GM10248 (cell line): ENCODE measurements around the gene IVD.

Experiments used
- CTCF ChIA-PET: fragments of 300-600 bp; sonication (Branson Sonifier 250); formaldehyde crosslinking; extraction: SDS; loops from one replicate; lab custom pipeline; 2021; ENCODE audit warnings: antibody characterized with exemption; lab: Yijun Ruan, JAX
- POLR2A ChIA-PET: fragments of 350-650 bp; sonication (Branson Sonifier 250); formaldehyde crosslinking; extraction: SDS; loops from one replicate; lab custom pipeline; 2020; ENCODE audit warnings: antibody characterized with exemption; lab: Yijun Ruan, JAX
- DNase-seq: peaks from one replicate; pipeline ENCODE4 v3.0.0; 2012; ENCODE audit errors: extremely low spot score
- TF ChIP-seq, protein P1 (sequence below): IDR thresholded peaks from 2 replicates; pipeline ENCODE4 v1.5.1; 2012; ENCODE audit warnings: mild to moderate bottlenecking, low read depth; ENCODE audit errors: extremely low read depth, missing control alignments, control extremely low read depth

IVD gene

DNA sequence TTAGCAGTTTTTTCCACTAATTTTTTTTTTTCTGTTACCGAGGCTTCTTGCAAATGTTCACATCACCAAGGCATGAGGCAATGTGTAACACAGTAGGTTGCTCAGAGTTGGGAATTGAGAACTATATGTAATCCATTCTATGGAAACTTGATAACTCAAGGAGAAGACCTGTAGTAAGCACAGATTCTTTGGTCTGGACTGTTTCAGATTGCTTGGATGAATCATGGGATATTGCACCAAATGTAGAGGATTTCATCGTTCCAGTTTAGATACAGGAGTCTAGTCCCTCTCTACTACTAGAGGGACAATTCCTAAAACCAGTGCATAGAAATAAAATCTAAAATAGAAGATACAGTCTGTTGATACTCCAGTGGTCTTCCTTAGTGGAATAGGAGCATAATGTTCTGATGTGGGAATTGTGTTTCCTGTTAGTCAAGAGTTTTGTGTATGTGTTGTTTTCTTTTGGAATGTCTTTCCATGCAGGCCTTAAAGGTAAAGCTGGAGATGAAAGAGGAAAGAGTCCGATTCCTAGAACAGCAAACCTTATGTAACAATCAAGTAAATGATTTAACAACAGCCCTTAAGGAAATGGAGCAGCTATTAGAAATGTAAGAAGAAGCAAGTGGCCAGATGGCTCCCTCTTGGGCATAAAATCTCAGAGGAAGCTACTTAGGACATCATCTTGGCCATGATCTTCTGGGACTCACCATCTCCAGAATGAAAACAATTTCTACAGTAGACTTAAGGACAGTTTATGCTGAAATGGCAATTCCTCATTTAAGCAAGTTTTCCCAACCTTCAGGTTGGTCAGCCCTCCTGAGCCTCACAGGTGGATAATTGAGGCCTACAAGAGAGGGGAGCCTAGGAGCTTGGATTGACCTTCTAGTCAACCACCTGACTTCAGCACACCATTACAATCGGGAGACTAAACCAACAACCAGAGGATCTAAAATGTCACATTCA lies 12.3 kb upstream of the IVD start:
- POLR2A ChIA-PET = no interaction called here

DNA sequence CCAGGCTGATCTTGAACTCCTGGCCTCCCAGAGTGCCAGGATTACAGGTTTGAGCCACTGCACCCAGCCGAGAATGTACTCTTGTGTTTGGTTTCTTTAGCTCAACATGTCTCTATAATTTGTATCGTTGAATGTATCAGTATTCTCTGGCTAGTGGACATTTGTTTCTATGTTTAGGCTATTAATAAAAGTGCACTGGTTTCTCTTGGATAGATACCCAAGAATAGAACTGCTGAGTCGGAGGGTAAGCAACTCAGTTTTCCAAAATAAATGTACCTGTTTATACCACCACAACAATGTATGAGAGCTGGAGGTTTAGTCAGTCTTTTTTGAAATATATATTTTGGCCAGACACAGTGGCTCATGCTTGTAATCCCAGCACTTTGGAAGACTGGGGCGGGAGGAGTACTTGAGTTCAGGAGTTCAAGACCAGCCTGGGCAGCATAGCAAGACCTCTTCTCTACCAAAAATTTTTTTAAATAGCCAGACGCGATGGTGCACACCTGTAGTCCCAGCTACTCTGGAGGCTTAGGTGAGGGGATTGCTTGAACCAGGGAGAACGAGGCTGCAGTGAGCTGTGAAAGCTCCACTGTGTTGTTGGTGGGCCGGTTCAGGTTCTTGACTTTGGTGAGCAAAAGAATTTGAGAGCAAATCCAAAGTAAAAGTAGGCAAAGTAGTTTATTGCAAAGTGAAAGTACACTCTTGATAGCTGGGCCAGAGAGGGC lies 7.7 kb upstream of the IVD start:
- ChIA-PET CTCF (interaction anchor here (0.7 to 3.6 kb wide), 14 partner anchors 10 to 123 kb away, joined by 3 to 20 read pairs (median 4); no protein-coding TSS in a partner anchor), POLR2A (interaction anchor here (0.6 to 2.4 kb wide), 2 partner anchors 9 to 29 kb away, joined by 7 to 10 read pairs; no protein-coding TSS in a partner anchor)
- TF ChIP-seq, protein P1, sequence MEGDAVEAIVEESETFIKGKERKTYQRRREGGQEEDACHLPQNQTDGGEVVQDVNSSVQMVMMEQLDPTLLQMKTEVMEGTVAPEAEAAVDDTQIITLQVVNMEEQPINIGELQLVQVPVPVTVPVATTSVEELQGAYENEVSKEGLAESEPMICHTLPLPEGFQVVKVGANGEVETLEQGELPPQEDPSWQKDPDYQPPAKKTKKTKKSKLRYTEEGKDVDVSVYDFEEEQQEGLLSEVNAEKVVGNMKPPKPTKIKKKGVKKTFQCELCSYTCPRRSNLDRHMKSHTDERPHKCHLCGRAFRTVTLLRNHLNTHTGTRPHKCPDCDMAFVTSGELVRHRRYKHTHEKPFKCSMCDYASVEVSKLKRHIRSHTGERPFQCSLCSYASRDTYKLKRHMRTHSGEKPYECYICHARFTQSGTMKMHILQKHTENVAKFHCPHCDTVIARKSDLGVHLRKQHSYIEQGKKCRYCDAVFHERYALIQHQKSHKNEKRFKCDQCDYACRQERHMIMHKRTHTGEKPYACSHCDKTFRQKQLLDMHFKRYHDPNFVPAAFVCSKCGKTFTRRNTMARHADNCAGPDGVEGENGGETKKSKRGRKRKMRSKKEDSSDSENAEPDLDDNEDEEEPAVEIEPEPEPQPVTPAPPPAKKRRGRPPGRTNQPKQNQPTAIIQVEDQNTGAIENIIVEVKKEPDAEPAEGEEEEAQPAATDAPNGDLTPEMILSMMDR = no peak
- no peak for DNase-seq

More for the DNA sequence above, 12.3 kb upstream of the IVD start:
- CTCF ChIA-PET = interaction anchor here (0.8 kb wide), 1 partner anchor 24 kb away, joined by 4 read pairs; no protein-coding TSS in a partner anchor
- no peak for DNase-seq
- TF ChIP-seq, protein P1 = no peak

DNA sequence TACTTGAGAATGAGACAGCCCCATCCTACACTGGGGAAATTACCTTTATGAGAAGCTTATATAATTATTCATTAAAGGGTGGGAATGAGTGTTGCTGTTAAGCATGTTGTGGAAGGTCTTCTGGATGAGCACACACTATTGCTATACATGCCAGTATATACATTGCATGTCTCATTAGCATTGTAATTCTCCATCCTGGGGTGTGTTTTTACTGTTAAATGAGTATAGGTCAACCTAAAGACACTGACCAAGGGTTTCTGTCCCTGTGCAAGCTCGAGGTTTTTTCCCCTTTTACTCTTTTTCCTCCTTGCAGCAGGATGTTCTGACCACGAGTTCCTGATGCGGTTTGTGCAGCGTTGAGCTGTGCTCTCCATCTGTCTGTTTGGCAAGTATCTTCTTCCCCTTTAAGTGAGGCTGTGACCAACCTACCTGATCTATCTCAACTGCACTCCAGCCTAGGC lies 7.2 kb upstream of the IVD start:
- CTCF ChIA-PET = interaction anchor here (0.7 to 3.6 kb wide), 12 partner anchors 9 to 124 kb away, joined by 3 to 20 read pairs (median 6); no protein-coding TSS in a partner anchor
- POLR2A ChIA-PET = interaction anchor here (2.4 kb wide), 1 partner anchor 9 kb away, joined by 10 read pairs; no protein-coding TSS in a partner anchor
- TF ChIP-seq, protein P1 = no peak
- DNase-seq = peak; percentile 48

DNA sequence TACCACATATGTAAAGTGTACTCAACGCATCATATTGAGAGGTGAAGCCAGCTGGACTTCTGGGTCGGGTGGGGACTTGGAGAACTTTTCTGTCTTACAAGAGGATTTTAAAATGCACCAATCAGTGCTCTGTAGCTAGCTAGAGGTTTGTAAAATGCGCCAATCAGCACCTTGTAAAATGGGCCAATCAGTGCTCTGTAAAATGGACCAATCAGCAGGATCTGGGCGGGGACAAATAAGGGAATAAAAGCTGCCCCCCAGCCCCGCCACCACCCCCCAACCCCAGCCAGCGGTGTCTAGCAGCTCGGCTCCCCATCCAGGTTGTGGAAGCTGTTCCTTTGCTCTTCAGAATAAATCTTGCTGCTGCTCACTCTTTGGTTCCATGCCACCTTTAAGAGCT lies 6.2 kb upstream of the IVD start:
- TF ChIP-seq, protein P1 = no peak
- ChIA-PET CTCF (interaction anchor here (2.4 to 3.6 kb wide), 3 partner anchors 23 to 55 kb away, joined by 8 to 20 read pairs (median 19); no protein-coding TSS in a partner anchor), POLR2A (no interaction called here)
- no peak for DNase-seq

DNA sequence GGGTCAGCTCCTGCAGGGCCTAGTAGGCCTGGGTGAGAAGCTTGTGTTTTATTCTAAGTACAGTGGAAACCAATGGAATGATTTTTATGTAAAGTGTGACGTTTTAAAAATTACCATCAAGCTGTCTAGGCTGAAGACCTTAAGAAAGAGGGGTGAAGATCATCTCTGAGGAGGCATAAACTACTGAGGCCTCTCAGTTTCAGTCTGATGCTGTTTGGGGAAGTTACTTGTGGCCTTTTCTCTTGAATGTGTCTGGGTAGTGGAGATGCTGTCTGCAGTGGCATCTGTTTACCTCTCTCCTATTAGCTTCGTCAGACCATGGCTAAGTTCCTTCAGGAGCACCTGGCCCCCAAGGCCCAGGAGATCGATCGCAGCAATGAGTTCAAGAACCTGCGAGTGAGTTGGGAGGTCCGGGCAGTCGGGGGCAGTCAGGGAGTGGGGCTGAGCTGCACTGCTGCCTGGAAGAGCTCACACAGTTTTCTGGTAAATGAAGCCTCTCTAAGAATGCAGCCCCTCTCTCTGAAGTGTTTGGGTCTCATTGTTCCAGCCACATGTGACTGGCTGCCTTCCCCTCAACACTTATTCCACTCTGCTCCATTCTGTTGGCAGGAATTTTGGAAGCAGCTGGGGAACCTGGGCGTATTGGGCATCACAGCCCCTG lies 1.9 kb downstream of the IVD start:
- ChIA-PET POLR2A (interaction anchor here (1.8 kb wide), 2 partner anchors 10 to 20 kb away, joined by 5 to 10 read pairs; no protein-coding TSS in a partner anchor), CTCF (interaction anchor here (1.1 to 8.3 kb wide), 11 partner anchors 10 to 128 kb away, joined by 3 to 53 read pairs (median 7); partner anchors contain the start of gene BAHD1)
- peak; percentile 86 for DNase-seq
- TF ChIP-seq, protein P1 = no peak
